ENCODE results near the gene PSAPL1.

Gene PSAPL1

DNA sequence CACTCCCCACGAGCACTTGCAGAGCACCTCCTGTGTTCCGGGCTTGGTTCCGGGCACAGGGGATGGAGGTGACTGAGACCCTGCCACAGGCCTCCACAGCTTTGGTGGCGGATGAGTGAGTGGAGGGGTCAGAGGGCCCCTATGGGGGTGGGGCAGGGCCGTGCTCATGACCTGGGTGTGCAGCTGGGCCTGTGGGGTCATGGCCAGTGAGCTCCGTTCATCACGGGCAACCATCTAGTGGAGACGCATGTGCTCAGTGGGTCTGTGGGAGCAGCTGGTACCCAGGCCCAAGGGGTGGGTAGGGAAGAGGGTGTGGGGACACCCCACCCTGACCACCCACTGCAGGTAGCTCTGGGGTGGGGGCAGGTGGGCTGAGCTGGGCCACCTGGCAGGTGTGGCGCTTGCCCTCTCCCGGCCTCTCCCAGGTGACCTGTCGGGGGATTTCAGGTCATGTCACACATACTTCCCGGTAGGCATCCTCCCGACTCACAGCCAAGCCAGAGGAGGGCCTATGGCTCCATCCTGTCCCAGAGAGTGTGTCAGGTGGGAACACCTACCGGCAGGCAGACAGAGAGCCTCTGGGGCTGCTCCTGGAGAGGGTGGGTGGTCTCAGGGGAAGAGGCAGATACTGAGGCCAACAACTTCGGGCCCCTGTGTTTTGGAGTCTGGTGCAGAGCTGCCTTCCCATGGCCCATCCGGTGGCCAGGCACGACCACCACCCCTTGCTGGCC, 3.6 kb downstream of the PSAPL1 start:
- no peak for DNase-seq

DNA sequence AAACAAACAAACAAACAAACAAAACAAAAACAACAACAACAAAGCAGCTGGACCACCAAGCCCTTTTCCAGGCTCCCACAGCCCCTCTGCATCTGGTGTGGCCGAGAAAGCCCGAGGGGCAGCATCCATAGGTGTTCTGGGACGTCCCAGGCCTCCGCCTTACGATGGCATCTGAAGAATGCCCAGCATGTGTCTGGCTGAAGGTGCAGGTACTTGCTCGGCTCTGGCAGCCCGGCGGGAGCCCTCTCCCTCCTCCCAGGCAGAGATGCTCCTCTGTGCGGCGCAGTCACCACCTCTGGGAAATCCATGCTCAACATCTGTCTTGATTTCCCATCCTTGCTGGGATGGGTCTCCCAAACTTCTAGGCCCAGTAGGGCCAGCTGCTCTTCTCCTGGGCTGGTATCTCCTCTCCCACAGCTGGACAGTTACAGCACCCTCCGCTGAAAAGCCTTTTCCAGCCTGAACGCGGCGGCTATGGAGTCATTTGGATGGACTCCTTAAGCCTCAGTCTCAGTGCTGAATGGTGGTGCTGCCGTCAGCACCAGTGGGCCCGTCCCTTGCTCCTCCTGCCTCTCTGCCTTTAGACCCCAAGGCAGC, 4.3 kb downstream of the PSAPL1 start:
- no peak for DNase-seq

DNA sequence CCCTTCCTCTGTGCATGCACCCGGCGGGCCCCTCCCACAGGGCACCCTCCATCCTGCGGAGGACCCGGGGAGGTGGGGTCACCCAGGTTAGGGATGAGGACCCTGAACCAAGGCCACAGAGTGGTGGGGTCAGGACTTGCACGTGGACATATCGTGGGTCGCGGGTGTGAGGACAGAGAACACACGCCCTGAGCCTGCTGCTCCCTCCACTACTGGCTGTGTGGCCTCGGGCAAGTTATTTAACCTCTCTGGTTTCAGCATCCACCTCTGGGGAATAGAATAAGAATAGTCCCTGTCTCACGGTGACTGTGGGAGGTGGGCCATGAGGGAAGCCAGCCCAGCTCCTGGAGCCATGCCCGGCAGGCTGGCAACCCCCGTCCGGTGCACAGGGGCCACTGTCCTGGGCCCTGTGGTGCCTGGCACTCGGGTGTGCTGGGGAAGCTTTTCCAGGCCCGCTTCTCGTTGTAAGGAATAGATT, 5.1 kb downstream of the PSAPL1 start:
- DNase-seq: no peak

DNA sequence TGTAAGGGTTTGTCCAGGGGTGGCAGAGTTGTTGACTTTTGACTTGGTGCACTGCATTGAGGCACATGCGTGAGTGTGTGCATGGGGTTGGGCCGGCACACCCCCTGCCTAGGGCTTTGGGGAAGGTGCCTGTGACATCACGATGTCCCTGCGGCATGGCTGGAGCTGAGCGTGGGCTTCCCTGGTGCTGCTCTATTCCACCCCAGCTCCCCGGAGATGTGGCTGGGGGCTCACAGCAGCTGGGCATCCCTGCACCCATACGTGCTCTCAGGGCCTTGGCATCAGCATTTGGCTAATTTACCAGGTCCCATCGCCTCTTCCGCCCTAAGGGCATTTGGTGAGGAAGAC, 5.7 kb downstream of the PSAPL1 start:
- DNase-seq: no peak

DNA sequence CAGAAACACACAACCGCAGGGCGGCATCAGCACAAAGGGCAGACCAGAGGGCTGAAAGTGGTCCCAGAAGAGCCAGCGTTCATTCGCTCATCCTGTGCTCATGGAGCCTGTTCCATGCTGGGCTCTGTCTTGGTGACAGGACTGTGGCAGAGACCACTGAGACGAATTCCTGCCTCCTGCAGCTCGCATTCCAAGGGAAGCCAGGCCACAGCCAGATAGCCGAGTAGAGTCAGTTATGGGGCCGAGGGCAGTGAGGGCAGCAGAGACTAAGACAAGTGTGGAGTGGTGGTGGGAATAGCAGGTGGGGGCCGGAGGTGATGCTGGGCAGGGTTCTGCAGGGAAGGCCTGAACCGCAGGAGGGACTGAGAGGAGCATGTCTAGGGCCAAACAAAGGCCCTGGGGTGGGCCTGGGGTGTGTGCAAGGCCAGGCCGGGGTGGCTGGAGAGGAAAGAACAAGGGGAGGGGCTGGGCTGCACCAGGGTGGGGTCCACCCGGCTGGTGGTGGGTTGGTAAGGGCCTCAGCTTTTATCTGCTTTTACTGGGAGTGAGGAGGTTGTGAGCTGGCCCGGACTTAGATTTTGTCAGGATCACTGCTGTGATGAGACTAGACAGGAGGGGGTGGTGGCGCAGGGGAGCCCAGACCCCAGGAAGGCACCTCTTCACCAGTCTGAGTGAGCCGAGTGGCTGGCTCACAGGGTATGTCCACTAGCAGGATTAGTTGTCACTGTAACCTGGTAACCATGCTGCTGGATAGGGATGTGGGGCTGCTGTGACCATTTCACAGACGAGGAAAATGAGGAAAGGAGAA, 6.3 kb downstream of the PSAPL1 start:
- no peak for DNase-seq

DNA sequence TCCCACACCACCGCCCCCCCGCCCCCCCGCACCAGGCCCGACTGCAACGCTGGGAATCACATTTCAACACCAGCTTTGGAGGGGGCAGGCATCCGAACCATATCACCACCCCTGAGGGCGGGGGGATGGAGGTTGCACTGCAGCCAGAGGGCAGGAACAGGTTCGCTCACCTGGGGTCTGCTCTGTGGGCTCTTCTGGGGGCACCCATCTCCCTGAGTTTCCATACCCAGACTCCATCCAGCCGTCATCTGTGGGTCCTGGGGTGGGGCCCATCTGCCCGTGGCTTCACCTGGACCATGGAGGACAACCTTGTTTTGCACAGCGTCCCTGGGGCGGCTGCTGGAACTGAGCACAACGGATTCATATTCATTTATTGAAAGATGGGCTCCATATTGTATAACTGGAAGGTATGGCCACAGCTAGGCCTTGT, 6.9 kb downstream of the PSAPL1 start:
- no peak for DNase-seq

DNA sequence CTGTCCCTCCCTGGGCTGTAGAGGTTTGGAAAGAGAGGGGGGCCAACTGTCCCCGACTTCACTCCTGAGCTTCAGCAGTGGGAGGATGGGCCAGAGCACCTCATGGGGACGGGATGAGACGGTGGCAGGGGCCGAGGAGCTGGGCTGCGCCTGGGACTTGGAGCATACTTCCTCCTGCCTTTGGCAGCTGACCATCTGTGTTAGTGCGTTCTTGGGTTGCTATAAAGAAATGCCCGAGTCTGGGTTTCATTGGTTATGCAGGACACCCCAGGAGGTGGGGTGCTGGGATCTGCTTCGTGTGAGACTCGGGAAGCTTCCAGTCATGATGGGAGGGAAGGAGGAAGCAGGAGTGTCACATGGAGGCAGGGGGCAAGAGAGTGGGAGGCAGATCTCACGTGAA, 7.4 kb downstream of the PSAPL1 start:
- DNase-seq: no peak

DNA sequence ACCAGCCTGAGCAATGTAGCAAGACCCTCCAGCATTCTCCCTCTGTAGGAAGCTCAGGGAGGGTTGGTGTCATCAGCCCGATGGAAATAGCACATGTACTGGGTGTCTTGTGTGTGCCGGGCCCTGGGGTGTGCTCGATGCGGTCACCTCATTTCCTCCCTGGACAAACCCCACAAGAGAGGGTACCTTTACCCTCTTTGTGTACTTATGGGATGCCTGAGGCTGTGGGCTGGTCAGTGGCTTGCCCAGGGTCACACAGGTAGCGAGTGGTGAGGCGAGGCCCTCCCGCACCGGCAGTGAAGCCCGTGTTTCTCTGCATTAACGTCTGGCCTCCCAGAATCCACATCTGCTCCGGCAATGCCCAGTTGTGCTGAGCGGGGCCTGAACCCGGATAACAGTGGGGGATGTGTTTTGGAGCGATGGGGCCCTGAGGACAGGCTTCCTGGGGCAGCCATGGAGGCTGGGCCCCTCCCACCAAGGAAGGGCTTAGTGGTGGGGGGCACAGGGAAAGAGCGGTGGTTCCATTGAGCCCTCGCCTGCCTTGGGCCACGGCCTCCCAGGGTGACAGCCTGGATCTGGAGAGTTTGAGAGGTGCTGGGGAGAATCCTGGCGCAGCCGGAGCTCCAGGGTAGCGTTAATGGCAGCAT, 8.1 kb downstream of the PSAPL1 start:
- DNase-seq: no peak

DNA sequence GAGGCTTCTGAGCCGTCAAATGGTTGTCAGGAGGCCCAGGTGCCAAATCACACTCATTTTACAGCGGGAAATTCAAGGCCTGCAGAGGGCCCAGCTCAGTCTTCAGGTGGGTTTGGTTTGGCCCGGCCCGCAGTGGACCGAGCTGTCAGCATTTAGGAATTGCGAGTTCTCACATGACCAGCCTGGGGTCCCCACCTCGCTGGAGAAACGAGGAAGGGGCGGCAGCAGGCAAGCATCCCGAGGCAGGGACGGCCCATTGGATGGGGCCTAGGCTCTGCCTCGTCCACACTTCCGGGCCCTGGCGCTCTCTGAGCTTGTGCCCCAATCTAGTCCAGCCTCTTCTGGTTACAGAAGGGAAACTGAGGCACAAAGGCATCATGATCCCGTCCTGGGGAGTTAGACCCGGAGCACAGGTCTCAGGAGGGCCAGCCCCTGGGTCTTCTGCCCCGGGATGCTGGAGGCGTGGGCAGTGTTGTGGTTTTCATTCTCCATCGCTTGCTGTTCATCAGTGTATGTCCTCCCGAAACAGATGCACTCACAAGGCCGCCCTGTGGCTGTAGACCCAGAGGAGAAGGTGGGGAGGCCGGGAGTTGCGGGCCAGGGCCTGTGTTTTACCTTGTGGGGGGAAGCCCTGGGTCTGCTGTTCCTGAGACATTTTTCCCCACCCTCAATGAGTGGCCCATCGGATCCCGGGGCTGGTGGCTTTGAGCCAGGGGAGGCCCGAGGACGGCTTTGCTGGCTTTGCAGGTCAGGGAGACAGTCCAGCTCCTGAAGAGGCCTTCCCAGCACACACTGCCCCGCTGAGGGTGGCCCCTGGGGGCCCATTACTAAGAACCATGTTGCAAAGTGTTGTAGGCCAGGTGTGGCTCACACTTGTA, 8.9 kb downstream of the PSAPL1 start:
- DNase-seq: no peak

DNA sequence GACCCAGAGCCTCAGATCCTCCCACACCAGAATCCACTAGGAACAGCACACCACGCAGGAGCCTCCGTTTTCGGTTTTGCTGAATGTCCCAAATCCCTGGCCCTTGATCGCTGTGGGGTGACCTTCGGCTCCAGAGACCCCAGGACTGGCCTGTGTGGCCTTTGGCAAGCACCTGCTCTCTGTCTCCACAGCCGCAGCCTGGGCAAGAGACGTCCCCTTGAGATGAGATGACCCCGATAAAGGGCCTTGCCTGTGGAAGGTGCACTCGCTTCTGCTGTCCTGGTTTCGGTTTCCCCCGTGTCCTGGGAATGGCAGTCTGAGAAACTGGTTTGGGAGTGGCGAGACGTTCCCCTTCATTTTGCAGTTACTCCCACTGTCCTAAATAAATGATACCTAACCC, 9.6 kb downstream of the PSAPL1 start:
- DNase-seq: no peak

DNA sequence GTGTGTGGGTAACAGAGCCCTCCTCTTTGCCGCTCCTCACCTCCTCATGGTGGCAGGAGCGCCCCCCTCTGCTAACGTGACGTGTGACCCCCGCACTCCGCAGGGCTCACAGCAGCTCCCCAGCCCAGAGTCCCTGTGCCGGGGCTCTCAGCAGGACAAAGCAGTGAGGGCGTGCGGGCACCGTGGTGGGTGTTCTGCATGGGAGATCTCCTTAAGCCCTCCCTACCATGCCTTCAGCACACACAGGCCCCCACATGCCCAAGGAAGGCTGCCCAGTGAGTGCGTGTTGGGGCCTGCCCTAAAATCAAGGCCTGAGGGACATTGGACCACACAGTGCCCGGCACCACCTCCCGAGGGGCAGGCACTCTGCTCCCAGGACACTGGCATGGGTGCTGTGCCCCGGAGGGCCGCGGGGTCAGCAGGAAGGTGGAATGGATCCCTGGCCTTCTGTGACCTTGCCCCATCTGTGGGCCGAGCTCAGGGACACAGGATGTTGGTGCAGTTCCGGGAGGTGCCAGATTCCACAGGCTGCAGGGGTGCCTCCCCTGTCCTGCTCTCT, 10.1 kb downstream of the PSAPL1 start:
- DNase-seq: no peak

DNA sequence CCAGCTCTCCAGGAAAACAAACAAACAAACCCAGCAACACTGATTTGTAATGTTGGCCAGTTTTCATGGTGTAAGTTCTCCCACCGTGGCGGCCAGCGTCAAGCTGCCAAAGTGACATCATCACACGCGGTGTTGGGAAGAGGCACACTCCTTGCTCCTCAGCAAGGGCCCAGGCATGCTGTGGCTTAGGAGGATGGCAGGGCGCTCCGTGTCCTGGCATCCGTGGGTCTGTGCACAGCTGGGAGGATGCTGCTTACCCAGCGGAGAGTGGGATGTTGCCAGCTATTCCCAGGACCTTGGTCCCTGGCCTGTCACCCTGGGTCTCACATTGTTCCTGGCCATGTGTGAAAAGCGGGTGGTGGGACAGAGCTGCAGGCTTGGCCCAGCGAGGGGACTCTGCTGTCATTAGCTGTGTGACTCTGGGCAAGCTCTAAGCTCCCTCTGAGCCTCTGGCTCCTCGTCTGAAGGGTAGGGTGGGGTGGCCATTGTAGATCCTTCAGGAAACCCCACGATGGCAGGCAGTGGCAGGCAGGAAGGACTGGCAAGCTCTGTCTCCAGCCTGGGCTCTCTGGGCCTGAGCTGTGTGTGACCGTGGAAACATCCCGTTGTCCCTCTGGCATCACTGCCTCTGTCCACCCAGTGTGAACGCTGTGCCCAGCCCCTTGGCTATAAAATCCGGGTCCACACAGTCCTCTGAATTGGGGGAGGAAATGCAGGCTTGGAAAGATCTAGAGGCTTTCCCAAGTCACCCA, 10.8 kb downstream of the PSAPL1 start:
- no peak for DNase-seq

DNA sequence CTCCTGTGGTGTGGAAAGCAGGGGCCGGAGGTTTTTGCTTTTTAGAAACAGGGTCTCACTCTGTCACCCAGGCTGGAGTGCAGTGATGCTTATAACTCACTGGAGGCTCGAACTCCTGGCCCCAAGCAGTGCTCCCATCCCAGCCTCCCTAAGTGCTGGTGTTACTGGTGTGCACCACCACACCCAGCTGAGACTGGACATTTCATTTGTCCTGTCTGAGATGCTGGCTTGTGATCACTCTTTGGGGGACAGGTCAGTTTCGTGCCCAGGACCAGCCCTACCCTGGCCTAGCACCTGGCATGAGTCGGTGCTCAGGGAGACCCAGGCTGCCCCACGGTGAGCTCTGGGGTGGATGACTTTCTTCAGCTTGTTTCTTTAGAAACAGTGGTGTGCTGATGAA, 11.3 kb downstream of the PSAPL1 start:
- DNase-seq: no peak

DNA sequence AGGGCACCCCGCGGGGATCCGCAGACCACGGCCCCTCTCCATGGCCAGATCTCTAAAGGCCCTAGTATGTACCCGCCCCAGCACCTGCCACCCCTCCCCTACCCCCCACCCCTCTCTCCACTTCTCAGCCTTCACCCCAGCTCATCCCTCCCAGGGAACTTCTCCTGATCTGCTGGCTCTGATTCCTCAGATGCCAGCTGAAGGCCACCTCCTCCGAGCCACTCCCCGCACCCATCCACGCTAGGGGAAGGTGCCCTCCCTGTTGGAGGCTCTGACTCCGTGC, 11.9 kb downstream of the PSAPL1 start:
- DNase-seq: no peak

DNA sequence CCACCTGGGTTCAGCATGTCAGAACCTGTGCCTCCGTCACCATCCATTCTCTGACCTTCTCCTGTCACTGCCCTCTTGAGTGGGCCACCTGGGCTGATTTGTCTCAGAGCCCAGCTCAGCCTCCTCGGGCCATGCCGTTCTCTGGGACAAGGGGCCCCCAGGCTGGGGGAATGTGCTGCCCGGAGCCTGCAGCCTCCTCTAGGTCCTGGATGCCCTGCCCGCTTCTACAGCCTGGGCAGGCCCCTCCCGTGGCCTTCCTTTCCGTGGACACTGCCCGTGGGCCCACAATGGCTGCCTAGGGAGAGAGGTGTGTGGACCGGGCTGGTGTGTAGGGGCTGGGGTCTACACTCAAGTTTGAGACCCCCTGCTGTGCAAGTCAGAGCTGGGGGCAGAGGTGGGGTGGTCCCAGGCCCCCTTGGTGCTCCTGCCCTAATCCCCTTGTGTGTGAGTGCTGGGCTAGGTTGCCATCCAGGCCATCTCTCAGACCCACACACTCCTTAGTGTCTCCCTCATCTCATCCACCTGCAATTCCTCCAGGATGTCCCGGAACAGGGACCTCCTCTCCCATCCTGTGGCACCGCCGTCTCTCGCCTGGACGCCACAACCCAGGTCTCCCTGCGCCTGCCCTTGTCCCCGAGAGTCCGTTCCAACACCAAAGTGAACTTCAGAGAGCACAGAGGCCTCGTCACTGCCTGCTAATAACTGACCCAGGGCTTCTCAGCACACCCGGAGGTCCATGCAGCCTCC, 12.4 kb downstream of the PSAPL1 start:
- DNase-seq: no peak

DNA sequence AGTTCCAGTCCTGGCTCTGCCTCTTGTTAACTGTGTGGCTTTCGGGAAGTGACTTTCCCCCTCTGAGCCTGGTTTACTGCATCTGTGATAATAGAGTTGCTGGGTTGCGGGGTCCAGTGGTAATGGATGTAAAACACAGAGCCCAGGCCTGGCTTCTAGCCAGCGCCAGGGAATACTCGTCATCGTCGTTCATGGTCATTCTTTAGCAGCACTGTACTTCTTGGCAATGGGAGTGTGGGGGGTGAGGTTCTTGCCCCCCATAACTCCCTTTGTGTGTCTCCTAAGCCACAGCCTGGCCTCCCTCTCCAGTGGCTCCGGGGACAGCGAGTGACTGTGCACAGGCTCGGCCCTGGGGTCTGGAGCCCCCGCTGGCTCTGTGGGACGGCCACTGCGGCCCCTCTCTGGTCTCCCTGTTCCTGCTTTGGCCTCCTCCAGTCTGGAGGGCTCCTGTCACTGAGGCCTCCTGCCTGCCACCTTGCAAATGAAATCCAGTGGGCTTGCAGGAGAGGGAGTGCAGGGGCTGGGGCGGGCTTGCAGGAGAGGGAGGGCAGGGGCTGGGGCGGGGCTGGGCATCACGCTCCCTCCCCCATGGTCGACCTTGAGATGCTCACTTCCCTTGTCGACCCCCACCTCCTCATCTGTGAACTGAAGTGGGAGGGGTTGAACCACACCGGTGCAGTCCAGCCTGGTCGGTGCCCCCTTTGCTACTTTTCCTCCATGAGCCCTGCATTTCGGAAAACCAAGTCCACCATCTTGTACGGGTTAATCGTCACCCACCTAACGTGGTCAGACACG, 13.2 kb downstream of the PSAPL1 start:
- DNase-seq: no peak

DNA sequence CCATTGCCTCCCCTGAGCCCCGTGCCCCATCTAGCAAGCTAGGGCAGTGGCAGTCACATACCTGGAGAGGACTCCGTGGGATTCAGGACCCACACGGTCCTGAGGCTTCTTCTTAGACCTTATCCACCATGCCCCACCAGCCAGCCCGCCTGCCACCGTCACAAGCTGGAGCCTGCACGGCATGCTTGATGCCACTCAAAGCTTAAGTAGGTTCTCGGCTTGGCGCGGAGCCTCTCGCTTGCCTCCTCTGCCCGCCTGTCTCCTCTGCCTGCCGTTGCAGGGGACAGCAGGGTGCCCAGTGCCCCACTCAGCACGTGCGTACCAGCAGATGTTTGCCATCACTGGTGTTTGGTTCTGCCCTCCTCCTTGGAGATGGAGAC, 14.1 kb downstream of the PSAPL1 start:
- DNase-seq: no peak

DNA sequence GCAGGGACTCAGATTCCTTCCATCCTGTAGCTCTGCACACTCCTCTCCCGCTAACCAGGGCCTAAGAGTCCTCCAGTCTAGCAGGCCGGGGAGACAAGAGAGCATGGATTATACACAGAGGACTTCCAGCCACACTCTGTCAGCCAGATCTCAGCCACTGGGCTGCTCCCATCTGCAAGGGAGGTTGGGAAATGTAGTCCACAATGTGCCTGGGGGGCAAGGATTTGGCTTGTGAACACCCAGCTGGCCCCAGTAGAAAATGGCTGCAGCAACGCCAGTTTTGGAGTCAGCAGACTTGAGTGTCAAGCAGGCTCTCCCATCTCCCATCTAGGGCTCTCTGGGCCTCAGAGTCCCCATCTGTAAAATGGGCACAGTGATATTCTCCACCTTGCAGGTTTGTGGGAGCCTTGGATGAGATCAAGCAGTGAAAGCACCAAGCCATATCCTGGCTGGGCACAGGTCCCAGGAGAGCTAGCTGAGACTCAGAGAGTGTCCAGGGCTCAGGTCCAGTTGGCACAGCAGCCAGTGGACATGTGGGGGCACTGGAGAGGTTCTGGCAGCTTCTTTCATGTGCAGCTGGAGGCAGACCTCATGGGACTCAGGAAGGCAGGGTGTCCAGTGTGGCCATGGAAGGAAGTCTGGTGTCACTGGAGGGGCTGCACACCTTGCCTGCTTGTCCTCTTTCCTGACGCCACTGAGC, 14.6 kb downstream of the PSAPL1 start:
- DNase-seq: no peak

All from suppressor macrophage (primary cell).